HAP-1 (cell line): Measurements from ENCODE around the gene SCG5.
"Not testable (repeated sequence)": the region's sequence is repeated elsewhere in the genome, so short reads cannot be mapped to it uniquely, and the experiment has no call there.

Source experiments
- DNase-seq, 2 experiments: peaks; one replicate each; pipeline ENCODE4 v3.0.0-alpha.2; 2016 to 2020; ENCODE audit warnings: low spot score in 2 of 2
- H3K27me3 ChIP-seq: fragments of 250-450 bp; sonication (Bioruptor Pico); 2 replicates; pipeline ENCODE4 v1.5.1; 2020; ENCODE audit warnings: low read depth, mild to moderate bottlenecking, moderate library complexity
- H3K36me3 ChIP-seq: fragments of 250-450 bp; sonication (Bioruptor Pico); replicated peaks from 2 replicates; pipeline ENCODE4 v1.5.1; 2020; ENCODE audit warnings: mild to moderate bottlenecking
- H3K4me1 ChIP-seq: fragments of 250-450 bp; sonication (Bioruptor Pico); 2 replicates; pipeline ENCODE4 v1.5.1; 2020; ENCODE audit warnings: mild to moderate bottlenecking
- H3K4me3 ChIP-seq: fragments of 250-450 bp; sonication (Bioruptor Pico); 2 replicates; pipeline ENCODE4 v1.5.1; 2020; ENCODE audit warnings: mild to moderate bottlenecking, moderate library complexity
- H3K9me3 ChIP-seq: fragments of 250-450 bp; sonication (Bioruptor Pico); 2 replicates; pipeline ENCODE4 v1.5.1; 2020; ENCODE audit warnings: mild to moderate bottlenecking, moderate library complexity
- in situ Hi-C: fragments of 300-500 bp; cut with MboI; formaldehyde crosslinking; loops from 3 replicates; pipeline ENCODE4 v1.14.3; 2020; ENCODE audit warnings: low sequenced_read_pairs, inconsistent platforms, mixed read lengths

SCG5 gene

DNA sequence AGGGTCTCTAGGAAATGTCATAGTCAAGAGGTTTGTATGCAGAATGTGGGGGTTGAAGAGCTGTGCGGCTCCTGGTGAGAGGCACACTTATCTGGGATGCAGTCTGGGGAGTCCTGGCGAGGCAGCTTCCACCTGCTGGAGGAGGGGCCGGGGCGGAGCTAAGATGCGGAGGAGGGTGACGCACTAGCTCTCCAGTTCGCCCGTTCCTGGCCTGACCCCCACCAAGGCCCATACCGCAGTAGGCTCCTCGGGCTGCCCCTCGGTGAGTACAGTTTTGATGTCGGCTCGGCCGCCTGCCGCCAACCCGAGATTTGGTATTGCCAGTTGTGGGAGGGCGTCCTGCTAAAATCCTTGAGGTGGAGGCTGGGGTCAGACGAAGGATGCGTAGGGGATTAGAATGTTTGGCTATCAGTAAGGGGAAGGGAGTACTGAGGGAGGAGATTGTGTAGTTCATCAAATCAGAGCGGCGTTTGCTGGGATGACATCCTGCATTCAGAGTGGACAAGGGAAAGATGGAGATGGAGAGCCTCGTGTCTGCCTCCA, at the start of gene SCG5:
TSS of gene SCG5 (plus strand) at position 194 of the 543 bp plus-strand sequence. CDS start 1,883 bp downstream, outside the sequence.
- in situ Hi-C loops, result no loop called here
- no peaks in the 10 kb centered on the region for H3K4me1 ChIP-seq
- H3K4me3 ChIP-seq, result no peak within 1 kb of the TSS
- H3K9me3 ChIP-seq, result no peaks in the 10 kb centered on the region
- H3K27me3 ChIP-seq, result no peaks in the 10 kb centered on the region
- DNase-seq, result peak in 1 of 2 experiments; percentile 2
- peaks cover 32% of the 10 kb centered on the region for H3K36me3 ChIP-seq

GRCh38 chr15:32593151-32593550, 48.4 kb upstream of the SCG5 start, which contains the start of gene GOLGA8N:
Gene GOLGA8N (plus strand): TSS chr15:32593456.
- H3K4me1 ChIP-seq, in situ Hi-C loops: not testable (repeated sequence)

GRCh38 chr15:32609518-32609917, 32.0 kb upstream of the SCG5 start:
- H3K4me3 ChIP-seq, in situ Hi-C loops, H3K9me3 ChIP-seq, H3K4me1 ChIP-seq, H3K36me3 ChIP-seq, DNase-seq, H3K27me3 ChIP-seq: not testable (repeated sequence)

More at GRCh38 chr15:32593151-32593550, 48.4 kb upstream of the SCG5 start, which contains the start of gene GOLGA8N:
- not testable (repeated sequence) for H3K27me3 ChIP-seq, H3K9me3 ChIP-seq, H3K4me3 ChIP-seq, H3K36me3 ChIP-seq
- DNase-seq, result peak in 1 of 2 experiments; percentile 51

GRCh38 chr15:32610719-32611118, 30.8 kb upstream of the SCG5 start:
- H3K9me3 ChIP-seq, H3K4me3 ChIP-seq, H3K4me1 ChIP-seq, H3K27me3 ChIP-seq, H3K36me3 ChIP-seq, in situ Hi-C loops: not testable (repeated sequence)
- DNase-seq, result peak in 1 of 2 experiments; percentile 25

GRCh38 chr15:32614712-32615050, 26.8 kb upstream of the SCG5 start:
- DNase-seq, H3K9me3 ChIP-seq, H3K27me3 ChIP-seq, H3K36me3 ChIP-seq, in situ Hi-C loops: not testable (repeated sequence)
- Histone ChIP-seq H3K4me3 (peak overlapping the region; percentile 79), H3K4me1 (peaks cover 11% of the 10 kb centered on the region)

- H3K36me3 ChIP-seq, in situ Hi-C loops: not testable (repeated sequence)
- peak; percentile 85 to 92 for DNase-seq
Measured at GRCh38 chr15:32615051-32615870, 26.2 kb upstream of the SCG5 start, which contains the start of gene ARHGAP11A. Gene ARHGAP11A (plus strand): TSS chr15:32615504. CDS start chr15:32616212, 708 bp downstream.

GRCh38 chr15:32615871-32616426, 25.6 kb upstream of the SCG5 start:
- in situ Hi-C loops, H3K36me3 ChIP-seq, H3K9me3 ChIP-seq, H3K27me3 ChIP-seq: not testable (repeated sequence)
- H3K4me3 ChIP-seq, result peak overlapping the region; percentile 79
- peak in 1 of 2 experiments; percentile 36 for DNase-seq
- peaks cover 11% of the 10 kb centered on the region for H3K4me1 ChIP-seq

More at GRCh38 chr15:32615051-32615870, 26.2 kb upstream of the SCG5 start, which contains the start of gene ARHGAP11A:
- peaks cover 11% of the 10 kb centered on the region for H3K4me1 ChIP-seq
- not testable (repeated sequence) for H3K9me3 ChIP-seq, H3K27me3 ChIP-seq
- H3K4me3 ChIP-seq, result peak within 1 kb of the TSS; percentile 79

DNA sequence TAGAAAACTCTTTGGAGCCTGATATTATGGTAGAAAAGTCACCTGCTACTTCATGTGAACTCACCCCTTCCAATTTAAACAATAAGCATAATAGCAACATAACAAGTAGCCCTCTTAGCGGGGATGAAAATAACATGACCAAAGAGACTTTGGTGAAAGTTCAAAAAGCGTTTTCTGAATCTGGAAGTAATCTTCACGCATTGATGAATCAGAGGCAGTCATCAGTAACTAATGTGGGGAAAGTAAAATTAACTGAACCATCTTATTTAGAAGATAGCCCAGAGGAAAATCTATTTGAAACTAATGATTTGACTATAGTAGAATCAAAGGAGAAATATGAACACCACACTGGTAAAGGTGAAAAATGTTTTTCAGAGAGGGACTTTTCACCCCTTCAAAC, 5.1 kb upstream of the SCG5 start:
- Histone ChIP-seq H3K9me3 (no peaks in the 10 kb centered on the region), H3K36me3 (peaks cover 76% of the 10 kb centered on the region), H3K4me1 (no peaks in the 10 kb centered on the region), H3K27me3 (no peaks in the 10 kb centered on the region), H3K4me3 (no peak overlapping the region)
- DNase-seq, result no peak
- in situ Hi-C loops, result no loop called here

DNA sequence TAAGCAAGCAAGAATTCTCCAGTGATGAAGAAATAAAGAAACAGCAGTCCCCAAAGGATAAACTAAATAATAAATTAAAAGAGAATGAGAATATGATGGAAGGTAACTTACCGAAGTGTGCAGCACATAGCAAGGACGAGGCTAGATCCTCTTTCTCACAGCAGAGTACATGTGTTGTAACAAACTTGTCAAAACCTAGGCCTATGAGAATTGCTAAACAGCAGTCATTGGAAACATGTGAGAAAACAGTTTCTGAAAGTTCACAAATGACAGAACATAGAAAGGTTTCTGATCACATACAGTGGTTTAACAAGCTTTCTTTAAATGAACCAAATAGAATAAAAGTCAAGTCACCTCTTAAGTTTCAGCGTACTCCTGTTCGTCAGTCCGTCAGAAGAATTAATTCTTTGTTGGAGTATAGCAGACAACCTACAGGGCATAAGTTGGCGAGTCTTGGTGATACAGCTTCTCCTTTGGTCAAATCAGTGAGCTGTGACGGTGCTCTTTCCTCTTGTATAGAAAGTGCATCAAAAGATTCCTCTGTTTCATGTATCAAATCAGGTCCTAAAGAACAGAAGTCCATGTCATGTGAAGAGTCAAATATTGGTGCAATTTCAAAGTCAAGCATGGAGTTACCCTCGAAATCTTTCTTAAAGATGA, 4.5 kb upstream of the SCG5 start:
- H3K36me3 ChIP-seq, result peaks cover 72% of the 10 kb centered on the region
- in situ Hi-C loops, result no loop called here
- H3K27me3 ChIP-seq, result no peaks in the 10 kb centered on the region
- peak in 1 of 2 experiments; percentile 1 for DNase-seq
- H3K9me3 ChIP-seq, result no peaks in the 10 kb centered on the region
- no peaks in the 10 kb centered on the region for H3K4me1 ChIP-seq
- H3K4me3 ChIP-seq, result no peak overlapping the region

DNA sequence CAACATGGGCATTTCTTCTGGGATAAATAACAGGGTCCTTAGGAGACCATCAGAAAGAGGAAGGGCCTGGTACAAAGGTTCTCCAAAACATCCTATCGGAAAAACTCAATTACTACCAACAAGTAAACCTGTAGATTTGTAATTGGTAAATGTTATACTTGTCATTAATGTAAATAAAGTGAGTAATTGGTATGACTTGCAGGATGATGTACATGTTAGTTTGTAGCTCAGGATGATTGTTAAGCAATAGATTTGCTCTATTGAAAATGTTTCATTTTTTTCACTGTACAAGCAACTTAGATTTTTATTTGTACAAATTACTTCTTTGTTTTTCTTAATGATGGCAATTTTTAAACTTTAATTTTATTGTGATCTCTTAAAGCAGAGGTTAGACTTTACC, 3.8 kb upstream of the SCG5 start:
- Histone ChIP-seq H3K27me3 (no peaks in the 10 kb centered on the region), H3K36me3 (peaks cover 70% of the 10 kb centered on the region), H3K4me1 (no peaks in the 10 kb centered on the region), H3K4me3 (no peak overlapping the region), H3K9me3 (no peaks in the 10 kb centered on the region)
- in situ Hi-C loops, result no loop called here
- no peak for DNase-seq

- no peak overlapping the region for H3K4me3 ChIP-seq
- no peaks in the 10 kb centered on the region for H3K4me1 ChIP-seq
- H3K36me3 ChIP-seq, result peaks cover 19% of the 10 kb centered on the region
- no peaks in the 10 kb centered on the region for H3K27me3 ChIP-seq
- peak in 1 of 2 experiments; percentile 1 for DNase-seq
- H3K9me3 ChIP-seq, result no peaks in the 10 kb centered on the region
- in situ Hi-C loops, result no loop called here
Measured at GRCh38 chr15:32642667-32643435, 1.3 kb downstream of the SCG5 start.

DNA sequence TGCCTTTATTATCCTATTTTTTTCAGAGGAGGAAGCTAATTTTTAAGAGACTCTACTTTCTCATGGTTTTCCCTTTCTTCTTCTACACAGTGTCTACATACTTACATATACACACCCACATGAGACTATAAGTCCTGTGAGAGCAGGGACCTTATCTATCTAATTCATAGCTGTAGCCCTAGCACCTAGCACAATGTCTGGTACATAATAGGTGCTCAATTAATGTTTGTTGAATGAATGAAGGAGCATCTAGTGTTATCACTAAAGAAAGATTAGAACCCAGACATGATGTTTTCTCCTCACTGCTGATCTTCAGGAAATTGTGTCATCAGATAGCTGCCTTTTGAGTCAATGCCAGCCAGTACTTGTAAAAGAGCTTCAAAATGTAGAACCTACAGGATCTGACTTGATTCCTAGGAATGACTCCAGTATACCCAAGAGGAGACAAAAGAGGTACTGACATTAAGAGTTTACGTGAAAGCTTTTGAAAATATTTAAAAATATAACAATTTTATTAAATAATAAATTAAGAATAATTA, 2.5 kb downstream of the SCG5 start:
- Histone ChIP-seq H3K27me3 (no peaks in the 10 kb centered on the region), H3K4me1 (no peaks in the 10 kb centered on the region), H3K9me3 (no peaks in the 10 kb centered on the region), H3K4me3 (no peak overlapping the region), H3K36me3 (peaks cover 8% of the 10 kb centered on the region)
- DNase-seq, result peak in 1 of 2 experiments; percentile 1
- in situ Hi-C loops, result no loop called here

- Histone ChIP-seq H3K4me1 (no peaks in the 10 kb centered on the region), H3K36me3 (no peaks in the 10 kb centered on the region), H3K27me3 (no peaks in the 10 kb centered on the region), H3K4me3 (no peak overlapping the region), H3K9me3 (no peaks in the 10 kb centered on the region)
- in situ Hi-C loops, result no loop called here
- DNase-seq, result peak in 1 of 2 experiments; percentile 26
Measured at GRCh38 chr15:32646291-32646690, 4.8 kb downstream of the SCG5 start.
